PC-3 (cell line): ENCODE data around the gene SNX32. TPM values are rescaled to one million over a fixed set of nuclear protein-coding genes. Genes with fewer than 3 reads are reported as not detected.

Source experiments
- ATAC-seq: fragments of 200-7000 bp; cut with Tn5 transposase; 2 replicates; pipeline ENCODE4 v1.9.1; 2020; ENCODE audit warnings: mild to moderate bottlenecking, moderate library complexity
- BruUV-seq: library from RNA; stranded (reverse); fragments of 400-500 nt; replicated peaks from 2 replicates; lab custom pipeline; 2021; lab: Mats Ljungman, UMichigan
- CTCF ChIA-PET: fragments of 300-600 bp; sonication (Branson Sonifier 250); formaldehyde crosslinking; loops from one replicate; lab custom pipeline; 2022; ENCODE audit warnings: antibody characterized with exemption; lab: Charles Lee
- POLR2A ChIA-PET: fragments of 300-600 bp; sonication (Branson Sonifier 250); formaldehyde crosslinking; loops from one replicate; lab custom pipeline; 2022; ENCODE audit warnings: antibody characterized with exemption; ENCODE audit not compliant: unreplicated experiment; lab: Charles Lee
- DNase-seq: peaks from one replicate; pipeline ENCODE4 v3.0.0-alpha.2; 2015
- H2AFZ ChIP-seq: fragments of 300-600 bp; sonication (generic); 2 replicates; pipeline ENCODE4 v1.6.0; 2016; ENCODE audit warnings: antibody characterized with exemption, low read length
- H3F3A ChIP-seq: fragments of 300-600 bp; sonication (generic); one replicate; pipeline ENCODE4 v1.6.0; 2017; ENCODE audit warnings: antibody characterized with exemption, low read length, control low read depth, mild to moderate bottlenecking; ENCODE audit not compliant: unreplicated experiment
- H3K27ac ChIP-seq: fragments of 300-600 bp; sonication (generic); 2 replicates; pipeline ENCODE4 v1.5.1; 2016; ENCODE audit warnings: mild to moderate bottlenecking, low read length
- H3K27me3 ChIP-seq: fragments of 300-600 bp; sonication (generic); 2 replicates; pipeline ENCODE4 v1.6.1; 2016; ENCODE audit warnings: low read length, mixed read lengths
- H3K36me3 ChIP-seq: fragments of 300-600 bp; sonication (generic); 2 replicates; pipeline ENCODE4 v1.6.1; 2016; ENCODE audit warnings: low read depth, mixed run types, low read length, mixed read lengths
- H3K4me1 ChIP-seq: fragments of 300-600 bp; sonication (generic); 2 replicates; pipeline ENCODE4 v1.5.1; 2016; ENCODE audit warnings: low read length; ENCODE audit not compliant: insufficient read depth
- H3K4me2 ChIP-seq: fragments of 300-600 bp; sonication (generic); 2 replicates; pipeline ENCODE4 v1.6.0; 2016; ENCODE audit warnings: low read length
- H3K4me3 ChIP-seq: fragments of 300-600 bp; sonication (generic); 2 replicates; pipeline ENCODE4 v1.5.1; 2016; ENCODE audit warnings: mild to moderate bottlenecking, low read length, mixed read lengths
- H3K79me2 ChIP-seq: fragments of 300-600 bp; sonication (generic); 2 replicates; pipeline ENCODE4 v1.6.1; 2017; ENCODE audit warnings: low read length, mixed read lengths
- H3K9ac ChIP-seq: fragments of 300-600 bp; sonication (generic); 2 replicates; pipeline ENCODE4 v1.6.0; 2016; ENCODE audit warnings: mild to moderate bottlenecking, low read length
- H3K9me2 ChIP-seq: fragments of 300-600 bp; sonication (generic); replicated peaks from 2 replicates; pipeline ENCODE4 v1.6.1; 2016; ENCODE audit warnings: mixed run types, low read length, mixed read lengths
- H3K9me3 ChIP-seq: fragments of 300-600 bp; sonication (generic); 2 replicates; pipeline ENCODE4 v1.6.1; 2016; ENCODE audit warnings: low read length, mixed read lengths
- H4K20me1 ChIP-seq: fragments of 300-600 bp; sonication (generic); 2 replicates; pipeline ENCODE4 v1.6.1; 2016; ENCODE audit warnings: low read length, mixed read lengths
- CTCF ChIP-seq: fragments of 300-600 bp; sonication (generic); conservative IDR thresholded peaks from 2 replicates; pipeline ENCODE4 v1.5.1; 2017; ENCODE audit warnings: antibody characterized with exemption, low read depth, mild to moderate bottlenecking, low read length
- EZH2 ChIP-seq: fragments of 300-600 bp; sonication (generic); IDR thresholded peaks from one replicate; pipeline ENCODE4 v1.6.1; 2017; ENCODE audit warnings: antibody characterized with exemption, mild to moderate bottlenecking, low read length; ENCODE audit not compliant: unreplicated experiment
- EZH2phosphoT487 ChIP-seq: fragments of 300-600 bp; sonication (generic); IDR thresholded peaks from 2 replicates; pipeline ENCODE4 v1.6.1; 2018; ENCODE audit warnings: mild to moderate bottlenecking, antibody characterized with exemption, low read length, borderline replicate concordance
- intact Hi-C: fragments of 100-400 bp; cut with micrococcal nuclease; formaldehyde crosslinking; loops from 2 replicates; pipeline ENCODE4 v1.9.0; 2023
- total RNA-seq: library from RNA; depleted of rRNA; stranded (reverse); fragments of >200 nt; gene quantifications from 2 replicates; pipeline ENCODE4 v1.2.3, GENCODE V29; 2014

Gene SNX32
- total RNA-seq, 1 experiment from 2014 or later: not detected

- Histone ChIP-seq H3K9ac (no peak overlapping the region), H3K27me3 (no peaks in the 10 kb centered on the region), H3K4me3 (no peak overlapping the region), H3K4me1 (no peaks in the 10 kb centered on the region), H3K79me2 (no peaks in the 10 kb centered on the region), H3K36me3 (no peaks in the 10 kb centered on the region), H3K9me2 (no peaks in the 10 kb centered on the region), H3K4me2 (no peak overlapping the region), H2AFZ (no peak overlapping the region), H4K20me1 (no peaks in the 10 kb centered on the region), H3F3A (no peaks in the 10 kb centered on the region), H3K9me3 (no peaks in the 10 kb centered on the region), H3K27ac (no peak overlapping the region)
- BruUV-seq: no TSS peak
- intact Hi-C loops: no loop called here
- DNase-seq (no peak), ATAC-seq (no peak)
- ChIA-PET POLR2A (interaction anchor here (0.7 kb wide), 1 partner anchor 113 kb away, joined by 3 read pairs; no protein-coding TSS in a partner anchor), CTCF (no interaction called here)
- no peak for TF ChIP-seq EZH2
- TF ChIP-seq CTCF: no peak
- no peak for TF ChIP-seq EZH2phosphoT487
These were observed 10.8 kb upstream of the SNX32 start for GRCh38 chr11:65822776-65823528.

GRCh38 chr11:65826984-65827735 lies 6.6 kb upstream of the SNX32 start:
- CTCF ChIA-PET: interaction anchor here (1.0 to 1.1 kb wide), 2 partner anchors 9 to 47 kb away, joined by 3 to 5 read pairs; no protein-coding TSS in a partner anchor
- ATAC-seq (no peak), DNase-seq (no peak)
- Histone ChIP-seq H2AFZ (no peak overlapping the region), H3F3A (no peaks in the 10 kb centered on the region), H3K9me2 (no peaks in the 10 kb centered on the region), H4K20me1 (no peaks in the 10 kb centered on the region), H3K9ac (no peak overlapping the region), H3K4me3 (no peak overlapping the region), H3K79me2 (no peaks in the 10 kb centered on the region), H3K4me1 (no peaks in the 10 kb centered on the region), H3K9me3 (no peaks in the 10 kb centered on the region), H3K27ac (no peak overlapping the region), H3K36me3 (no peaks in the 10 kb centered on the region), H3K4me2 (no peak overlapping the region), H3K27me3 (peaks cover 8% of the 10 kb centered on the region; the same call in 1 of the 2 replicates)
- no TSS peak for BruUV-seq
- intact Hi-C loops: no loop called here
- no peak for TF ChIP-seq CTCF
- no peak for TF ChIP-seq EZH2phosphoT487
- TF ChIP-seq EZH2: no peak
- POLR2A ChIA-PET: no interaction called here
